NCI-H1092 treated with DMSO at 0.1 percent for 48 hours (cell line): ENCODE results near the gene NOS3.
"Not testable (repeated sequence)": the region's sequence is repeated elsewhere in the genome, so short reads cannot be mapped to it uniquely, and the experiment has no call there.

Experiments used
- DNase-seq: peaks from one replicate; lab custom pipeline; 2025; lab: John Stamatoyannopoulos, UW

The NOS3 gene

DNA sequence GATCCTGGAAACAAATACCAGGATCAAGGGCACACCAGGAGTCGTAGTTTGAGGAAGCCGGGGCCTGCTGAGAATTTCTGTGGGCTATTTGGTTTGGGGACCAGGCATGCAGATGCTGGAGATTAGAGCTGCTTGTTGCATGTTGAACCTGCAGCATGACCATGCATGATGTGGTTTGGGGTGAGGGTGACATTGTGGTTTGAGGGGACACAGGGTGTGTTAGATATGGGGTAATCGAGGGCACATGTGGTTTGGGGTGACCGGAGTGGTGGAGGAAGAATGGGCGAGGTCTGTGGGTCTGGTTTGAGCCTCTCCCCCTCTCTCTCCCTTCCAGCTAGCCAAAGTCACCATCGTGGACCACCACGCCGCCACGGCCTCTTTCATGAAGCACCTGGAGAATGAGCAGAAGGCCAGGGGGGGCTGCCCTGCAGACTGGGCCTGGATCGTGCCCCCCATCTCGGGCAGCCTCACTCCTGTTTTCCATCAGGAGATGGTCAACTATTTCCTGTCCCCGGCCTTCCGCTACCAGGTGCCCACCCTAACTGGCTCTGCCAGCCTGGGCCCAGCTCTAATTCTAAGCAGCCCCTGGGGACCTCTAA lies 10.2 kb downstream of the NOS3 start:
- DNase-seq, result no peak

GRCh38 chr7:151001546-151001945 lies 10.7 kb downstream of the NOS3 start:
- no peak for DNase-seq

GRCh38 chr7:151003572-151003971 lies 12.8 kb downstream of the NOS3 start:
- DNase-seq, result peak; percentile 37

- no peak for DNase-seq
Measured at GRCh38 chr7:151005566-151005965, 14.7 kb downstream of the NOS3 start.

DNA sequence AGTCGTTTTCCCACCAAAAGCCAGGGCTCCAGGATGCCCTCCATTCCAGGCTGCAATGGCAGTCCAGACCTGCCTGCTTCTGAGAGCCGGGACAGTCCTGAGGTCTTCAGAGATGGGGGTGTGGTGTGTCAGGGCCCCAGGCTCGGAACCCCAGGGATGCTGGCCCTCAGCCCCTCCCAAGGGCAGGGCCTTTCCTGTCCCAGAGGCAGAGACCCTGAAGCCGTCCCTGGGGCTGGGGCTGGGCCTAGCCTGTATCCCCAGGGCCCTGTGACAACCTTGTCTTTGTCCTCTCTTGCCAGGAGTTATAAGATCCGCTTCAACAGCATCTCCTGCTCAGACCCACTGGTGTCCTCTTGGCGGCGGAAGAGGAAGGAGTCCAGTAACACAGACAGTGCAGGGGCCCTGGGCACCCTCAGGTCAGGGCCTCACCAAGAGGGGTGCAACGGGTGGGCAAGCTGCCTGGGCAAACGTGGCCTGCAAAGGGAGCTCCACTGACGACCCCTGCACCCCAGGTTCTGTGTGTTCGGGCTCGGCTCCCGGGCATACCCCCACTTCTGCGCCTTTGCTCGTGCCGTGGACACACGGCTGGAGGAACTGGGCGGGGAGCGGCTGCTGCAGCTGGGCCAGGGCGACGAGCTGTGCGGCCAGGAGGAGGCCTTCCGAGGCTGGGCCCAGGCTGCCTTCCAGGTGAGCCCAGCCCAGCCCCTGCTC lies 15.9 kb downstream of the NOS3 start:
- DNase-seq, result no peak

DNA sequence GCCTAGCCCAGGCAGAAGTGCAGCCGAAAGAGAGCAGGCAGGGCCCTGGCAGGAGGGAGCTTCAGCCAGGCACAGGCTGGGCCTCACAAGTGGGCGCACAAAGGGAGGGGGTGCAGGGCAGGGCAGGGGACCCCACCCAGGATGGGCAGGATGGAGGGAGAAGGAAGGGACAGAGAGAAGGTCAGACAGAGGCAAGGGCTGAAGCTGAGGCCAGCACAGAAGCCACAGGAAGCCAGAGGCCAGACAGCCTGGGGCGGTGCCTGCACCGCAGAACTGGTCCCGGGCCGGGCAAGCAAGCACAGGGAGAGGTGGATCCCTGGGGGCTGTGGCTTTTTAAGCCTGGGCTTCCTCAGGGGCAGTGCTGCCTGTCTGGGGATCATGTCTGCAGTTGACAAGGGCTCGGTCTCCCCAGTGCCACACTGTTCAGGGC lies 16.7 kb downstream of the NOS3 start:
- DNase-seq, result no peak

GRCh38 chr7:151008143-151008510 lies 17.3 kb downstream of the NOS3 start:
- DNase-seq, result no peak

DNA sequence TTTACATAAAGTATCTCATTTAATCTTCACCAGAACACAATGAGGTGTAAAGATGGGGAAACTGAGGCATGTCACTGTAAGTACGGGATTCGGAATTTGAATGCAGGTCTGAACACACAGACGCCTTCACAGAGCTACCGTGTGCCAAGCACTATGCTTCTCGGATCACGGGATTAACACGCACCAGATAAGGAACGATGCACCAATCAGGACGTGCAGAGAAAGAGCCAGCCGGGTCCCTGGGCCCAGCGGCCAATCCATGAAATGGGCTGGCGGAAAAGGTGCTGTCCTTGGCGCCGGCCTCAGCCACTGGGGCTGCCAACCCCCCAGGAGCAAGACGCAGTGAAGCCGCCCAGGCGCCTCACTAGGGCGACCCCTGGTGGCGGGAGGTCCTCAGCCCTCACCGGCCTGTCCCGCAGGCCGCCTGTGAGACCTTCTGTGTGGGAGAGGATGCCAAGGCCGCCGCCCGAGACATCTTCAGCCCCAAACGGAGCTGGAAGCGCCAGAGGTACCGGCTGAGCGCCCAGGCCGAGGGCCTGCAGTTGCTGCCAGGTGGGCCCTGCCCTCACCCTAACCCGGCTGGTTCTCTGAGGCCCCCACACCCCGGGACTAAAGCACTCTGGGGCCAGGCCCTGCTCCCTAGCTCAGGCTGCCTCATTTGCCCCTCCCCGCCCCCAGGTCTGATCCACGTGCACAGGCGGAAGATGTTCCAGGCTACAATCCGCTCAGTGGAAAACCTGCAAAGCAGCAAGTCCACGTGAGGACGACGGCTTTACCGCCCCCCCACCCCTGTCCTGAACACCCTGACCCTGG lies 17.9 kb downstream of the NOS3 start:
- peak; percentile 27 for DNase-seq

DNA sequence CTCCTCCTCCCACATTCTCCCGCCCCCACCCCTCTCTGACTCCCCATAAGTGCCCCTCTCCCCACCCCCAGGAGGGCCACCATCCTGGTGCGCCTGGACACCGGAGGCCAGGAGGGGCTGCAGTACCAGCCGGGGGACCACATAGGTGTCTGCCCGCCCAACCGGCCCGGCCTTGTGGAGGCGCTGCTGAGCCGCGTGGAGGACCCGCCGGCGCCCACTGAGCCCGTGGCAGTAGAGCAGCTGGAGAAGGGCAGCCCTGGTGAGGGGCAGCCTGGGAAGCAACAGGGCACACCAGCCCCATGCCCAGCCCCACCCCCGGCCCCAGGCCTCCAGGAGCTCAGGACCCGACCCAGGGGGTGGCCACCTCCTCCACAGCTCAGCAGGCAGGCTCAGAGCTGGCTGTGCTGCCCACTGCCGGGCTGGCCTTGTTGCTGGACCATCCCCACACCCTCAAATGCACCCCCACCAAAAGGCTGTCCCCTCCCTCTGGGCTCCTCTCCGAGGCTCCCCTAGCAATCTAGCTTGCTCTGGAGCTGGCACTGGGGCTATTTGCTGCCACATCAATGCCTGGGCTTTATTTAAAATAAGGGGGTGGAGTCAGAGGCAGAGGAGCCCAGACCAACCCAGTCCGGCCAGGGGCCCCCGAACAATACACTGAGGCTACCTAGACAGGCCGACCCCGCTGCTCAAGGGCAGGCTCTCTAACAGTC lies 18.7 kb downstream of the NOS3 start:
- no peak for DNase-seq

- no peak for DNase-seq
Measured at GRCh38 chr7:151010037-151010306, 19.2 kb downstream of the NOS3 start.

- no peak for DNase-seq
Measured at GRCh38 chr7:151010307-151011096, 19.7 kb downstream of the NOS3 start.

DNA sequence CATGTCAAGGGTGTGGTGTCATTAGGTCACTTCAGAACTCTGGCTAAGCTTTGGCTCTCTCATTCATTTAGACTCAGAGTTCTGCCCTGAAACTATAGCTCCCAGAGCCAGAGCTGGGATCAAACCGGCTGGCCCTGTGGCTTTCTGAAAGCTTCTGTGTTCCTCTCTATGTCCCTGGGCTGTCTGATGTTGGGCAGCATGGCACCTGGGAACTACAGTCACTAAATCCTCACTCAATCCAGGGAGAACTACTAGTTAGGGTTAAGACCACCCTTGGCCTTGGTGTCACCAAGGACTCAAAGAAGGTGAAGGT lies 20.2 kb downstream of the NOS3 start:
- DNase-seq, result no peak

DNA sequence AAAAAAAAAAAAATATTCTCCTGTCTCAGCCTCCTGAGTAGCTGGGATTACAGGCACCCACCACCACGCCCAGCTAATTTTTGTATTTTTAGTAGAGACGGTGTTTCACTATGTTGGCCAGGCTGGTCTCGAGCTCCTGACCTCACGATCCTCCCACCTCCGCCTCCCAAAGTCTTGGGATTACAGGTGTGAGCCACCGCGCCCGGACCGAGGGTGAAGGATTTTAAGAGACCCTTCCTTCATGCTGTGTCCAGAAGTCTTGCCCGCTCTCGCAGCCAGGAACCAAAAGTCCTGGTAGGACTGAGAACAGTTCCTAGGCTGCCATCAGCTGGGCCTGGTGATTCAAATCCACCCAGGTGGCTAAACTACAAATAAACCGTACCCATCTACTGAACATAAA lies 20.8 kb downstream of the NOS3 start:
- not testable (repeated sequence) for DNase-seq

- DNase-seq, result no peak
Measured at GRCh38 chr7:151012031-151012692, 21.3 kb downstream of the NOS3 start.

DNA sequence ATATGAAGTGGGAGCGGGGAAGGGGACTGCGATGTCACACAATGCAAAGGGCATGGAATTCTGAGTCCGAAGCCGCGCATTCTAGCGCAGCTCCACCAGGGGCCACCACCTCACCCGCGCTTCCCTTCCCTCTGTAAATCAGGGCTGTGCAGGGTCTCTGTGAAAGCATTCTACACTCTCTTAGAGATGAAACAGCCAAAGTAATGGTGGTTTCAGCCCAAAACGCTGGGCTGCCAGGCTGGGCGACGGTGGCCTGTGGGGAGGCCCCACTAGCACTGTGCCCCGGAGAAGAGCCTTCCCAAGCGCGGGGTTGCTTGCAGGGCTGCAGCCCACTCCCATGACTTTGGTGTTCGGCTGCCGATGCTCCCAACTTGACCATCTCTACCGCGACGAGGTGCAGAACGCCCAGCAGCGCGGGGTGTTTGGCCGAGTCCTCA lies 22.1 kb downstream of the NOS3 start:
- DNase-seq, result peak; percentile 26

DNA sequence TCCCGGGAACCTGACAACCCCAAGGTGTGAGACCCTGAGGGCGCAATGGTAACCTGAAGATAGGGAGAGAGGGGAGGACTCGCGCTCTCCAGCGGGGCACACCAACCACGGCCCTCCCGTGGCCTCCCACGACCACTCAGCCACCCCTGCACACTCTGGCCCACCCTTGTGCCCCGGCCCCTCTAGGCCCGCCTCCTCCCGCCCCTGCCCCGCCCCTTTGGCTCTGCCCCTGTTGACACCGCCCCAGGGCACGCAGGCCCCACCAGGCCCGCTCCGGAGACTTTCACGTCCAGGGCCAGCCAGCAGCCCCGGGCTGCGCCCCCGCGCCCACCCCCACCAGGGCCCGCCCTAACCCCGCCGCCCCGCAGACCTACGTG lies 22.5 kb downstream of the NOS3 start:
- DNase-seq, result peak; percentile 40

DNA sequence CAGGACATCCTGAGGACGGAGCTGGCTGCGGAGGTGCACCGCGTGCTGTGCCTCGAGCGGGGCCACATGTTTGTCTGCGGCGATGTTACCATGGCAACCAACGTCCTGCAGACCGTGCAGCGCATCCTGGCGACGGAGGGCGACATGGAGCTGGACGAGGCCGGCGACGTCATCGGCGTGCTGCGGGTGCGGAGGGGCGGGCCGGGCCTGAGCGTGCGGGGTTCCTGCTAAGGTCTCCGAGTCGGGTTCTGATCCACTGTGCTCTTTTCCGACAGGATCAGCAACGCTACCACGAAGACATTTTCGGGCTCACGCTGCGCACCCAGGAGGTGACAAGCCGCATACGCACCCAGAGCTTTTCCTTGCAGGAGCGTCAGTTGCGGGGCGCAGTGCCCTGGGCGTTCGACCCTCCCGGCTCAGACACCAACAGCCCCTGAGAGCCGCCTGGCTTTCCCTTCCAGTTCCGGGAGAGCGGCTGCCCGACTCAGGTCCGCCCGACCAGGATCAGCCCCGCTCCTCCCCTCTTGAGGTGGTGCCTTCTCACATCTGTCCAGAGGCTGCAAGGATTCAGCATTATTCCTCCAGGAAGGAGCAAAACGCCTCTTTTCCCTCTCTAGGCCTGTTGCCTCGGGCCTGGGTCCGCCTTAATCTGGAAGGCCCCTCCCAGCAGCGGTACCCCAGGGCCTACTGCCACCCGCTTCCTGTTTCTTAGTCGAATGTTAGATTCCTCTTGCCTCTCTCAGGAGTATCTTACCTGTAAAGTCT lies 23.1 kb downstream of the NOS3 start:
- peak; percentile 52 for DNase-seq

DNA sequence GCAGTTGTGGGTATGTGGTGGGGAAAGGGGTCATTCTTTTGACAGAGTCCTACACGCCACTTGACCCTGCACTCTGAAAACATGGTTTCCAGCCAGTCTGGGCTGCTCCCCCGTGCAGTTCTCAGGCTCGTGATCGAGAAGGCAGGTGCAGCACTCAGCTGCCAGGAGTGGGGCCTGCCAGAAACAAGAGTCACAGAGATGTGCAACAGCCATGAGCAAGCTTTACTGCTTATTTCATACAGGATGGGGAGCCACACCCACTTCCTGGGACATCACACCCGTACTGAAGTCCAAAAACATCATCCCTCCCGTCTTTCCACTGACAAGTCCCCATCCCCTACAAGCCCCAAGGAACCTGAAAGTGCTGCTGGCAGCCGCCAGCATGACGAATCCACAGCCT lies 24.1 kb downstream of the NOS3 start:
- DNase-seq, result no peak

GRCh38 chr7:151015967-151016366 lies 25.1 kb downstream of the NOS3 start:
- no peak for DNase-seq

- DNase-seq, result no peak
Measured at GRCh38 chr7:151016505-151016904, 25.7 kb downstream of the NOS3 start.

DNA sequence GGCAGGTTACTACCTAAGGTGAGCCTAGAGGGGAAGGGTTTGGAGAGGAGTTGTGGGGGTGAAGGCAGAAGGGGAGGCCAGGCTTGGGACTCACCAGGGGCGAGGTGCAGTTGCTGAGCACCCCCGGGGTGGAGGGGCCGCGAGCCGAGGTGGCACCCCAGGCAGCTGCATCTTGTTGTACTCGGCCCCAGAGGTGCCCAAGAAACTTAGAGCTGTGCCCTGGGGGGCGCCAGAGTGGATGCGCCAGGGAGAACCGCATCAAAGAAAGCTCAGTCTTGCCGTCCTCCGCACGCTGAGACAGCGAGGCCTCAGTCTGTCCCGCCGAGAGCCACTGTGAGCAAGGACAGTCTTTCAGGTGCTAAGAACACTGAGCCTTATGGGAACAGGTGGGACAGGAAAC lies 26.1 kb downstream of the NOS3 start:
- no peak for DNase-seq
